Adrenal gland (tissue), 5 donors: Measurements from ENCODE around the gene MYCBPAP.

Source experiments
- CTCF ChIP-seq, 6 experiments: fragments of 450-650 bp in 4 of 6; fragments of 200-600 bp in 2 of 6; sonication (generic) in 1 of 6; IDR thresholded peaks; 1 replicate in 5 of 6; 2 replicates in 1 of 6; pipeline versions ENCODE4 v1.5.1 to v1.8.0; 2016 to 2021; ENCODE audit warnings: antibody characterized with exemption in 6 of 6, mild to moderate bottlenecking in 2 of 6, moderate library complexity in 1 of 6
- POLR2A ChIP-seq, 2 donors: fragments of 450-650 bp; IDR thresholded peaks; one replicate each; pipeline ENCODE4 v1.6.1; 2017; ENCODE audit warnings: antibody characterized with exemption in 2 of 2, mild to moderate bottlenecking in 2 of 2, moderate library complexity in 1 of 2
- donor health status: DM: no; HTN: no; CAD: no.

- TF ChIP-seq CTCF (IDR thresholded peaks at IDR 0.05) (no peak), POLR2A (IDR thresholded peaks at IDR 0.05) (no peak)
These were observed 12.9 kb upstream of the MYCBPAP start for GRCh38 chr17:50495217-50495823.
